ENCODE data around the gene SYTL2. TPM values are rescaled to one million over a fixed set of nuclear protein-coding genes. Genes with fewer than 3 reads are reported as not detected.
"Not testable (repeated sequence)": the region's sequence is repeated elsewhere in the genome, so short reads cannot be mapped to it uniquely, and the experiment has no call there.

The SYTL2 gene
- total and polyA plus RNA-seq, 8 donors = 5.4 to 391 (median 188) TPM

GRCh38 chr11:85673393-85673792 lies 137.5 kb downstream of the SYTL2 start:
- Histone ChIP-seq H3K27me3 (no peaks in the 10 kb centered on the region), H3K27ac (no peak overlapping the region), H3K4me3 (no peak overlapping the region), H3K36me3 (no peaks in the 10 kb centered on the region), H3K4me1 (no peaks in the 10 kb centered on the region), H3K9me3 (peaks cover 0 to 5% (median 0%) of the 10 kb centered on the region in 4 donors)
- 86 to 94% (median 88%) methylated on average over 3 of the region's 3 CpGs for WGBS, 5 donors
- no peak for DNase-seq
- intact Hi-C loops (cut with DNase I; ENCODE audit: low total_unique reads) = no loop called here
- no peak for TF ChIP-seq POLR2A (IDR thresholded peaks at IDR 0.05)
- no peak for TF ChIP-seq POLR2AphosphoS5 (IDR thresholded peaks at IDR 0.05)
- no peak for TF ChIP-seq CTCF (IDR thresholded peaks at IDR 0.05)
- no peak for TF ChIP-seq EP300 (IDR thresholded peaks at IDR 0.05)

- H3K27me3 ChIP-seq = no peaks in the 10 kb centered on the region
- H3K9me3 ChIP-seq = peaks cover 0 to 5% (median 0%) of the 10 kb centered on the region in 4 donors
- H3K27ac ChIP-seq = no peak overlapping the region
- no peaks in the 10 kb centered on the region for H3K36me3 ChIP-seq
- intact Hi-C loops (cut with DNase I; ENCODE audit: low total_unique reads) = no loop called here
- H3K4me3 ChIP-seq = no peak overlapping the region
- 90 to 94% (median 93%) methylated on average over 8 of the region's 8 CpGs for WGBS, 5 donors
- DNase-seq = no peak
- H3K4me1 ChIP-seq = peaks cover 0 to under 1% (median 0%) of the 10 kb centered on the region in 4 donors
- no peak for TF ChIP-seq CTCF (IDR thresholded peaks at IDR 0.05)
- no peak for TF ChIP-seq POLR2AphosphoS5 (IDR thresholded peaks at IDR 0.05)
- TF ChIP-seq EP300 (IDR thresholded peaks at IDR 0.05) = no peak
Observed at GRCh38 chr11:85672105-85672902, 138.6 kb downstream of the SYTL2 start.

- H3K36me3 ChIP-seq; DNase-seq; H3K27ac ChIP-seq; H3K4me1 ChIP-seq; intact Hi-C loops (cut with DNase I; ENCODE audit: low total_unique reads); H3K4me3 ChIP-seq; H3K27me3 ChIP-seq; H3K9me3 ChIP-seq: not testable (repeated sequence)
Observed at GRCh38 chr11:85670949-85671663, 139.8 kb downstream of the SYTL2 start.

- TF ChIP-seq EP300 (IDR thresholded peaks at IDR 0.05) = no peak
- TF ChIP-seq POLR2A (IDR thresholded peaks at IDR 0.05) = no peak
- no peak for TF ChIP-seq POLR2AphosphoS5 (IDR thresholded peaks at IDR 0.05)
- TF ChIP-seq CTCF (IDR thresholded peaks at IDR 0.05) = no peak
- no peak for DNase-seq
- no peak overlapping the region for H3K27ac ChIP-seq
- H3K27me3 ChIP-seq = no peaks in the 10 kb centered on the region
- no peaks in the 10 kb centered on the region for H3K9me3 ChIP-seq
- 56 to 90% (median 79%) methylated on average over 1 of the region's 1 CpG for WGBS, 5 donors
- peaks cover 8 to 20% (median 11%) of the 10 kb centered on the region in 4 donors for H3K4me1 ChIP-seq
- intact Hi-C loops (cut with DNase I; ENCODE audit: low total_unique reads) = no loop called here
- H3K4me3 ChIP-seq = no peak overlapping the region
- H3K36me3 ChIP-seq = no peaks in the 10 kb centered on the region
Observed at GRCh38 chr11:85668157-85668556, 142.8 kb downstream of the SYTL2 start.

Measured in stomach (tissue), 9 donors.